ENCODE measurements around the gene ICA1L.
"Not testable (repeated sequence)": the region's sequence is repeated elsewhere in the genome, so short reads cannot be mapped to it uniquely, and the experiment has no call there.

The ICA1L gene

DNA sequence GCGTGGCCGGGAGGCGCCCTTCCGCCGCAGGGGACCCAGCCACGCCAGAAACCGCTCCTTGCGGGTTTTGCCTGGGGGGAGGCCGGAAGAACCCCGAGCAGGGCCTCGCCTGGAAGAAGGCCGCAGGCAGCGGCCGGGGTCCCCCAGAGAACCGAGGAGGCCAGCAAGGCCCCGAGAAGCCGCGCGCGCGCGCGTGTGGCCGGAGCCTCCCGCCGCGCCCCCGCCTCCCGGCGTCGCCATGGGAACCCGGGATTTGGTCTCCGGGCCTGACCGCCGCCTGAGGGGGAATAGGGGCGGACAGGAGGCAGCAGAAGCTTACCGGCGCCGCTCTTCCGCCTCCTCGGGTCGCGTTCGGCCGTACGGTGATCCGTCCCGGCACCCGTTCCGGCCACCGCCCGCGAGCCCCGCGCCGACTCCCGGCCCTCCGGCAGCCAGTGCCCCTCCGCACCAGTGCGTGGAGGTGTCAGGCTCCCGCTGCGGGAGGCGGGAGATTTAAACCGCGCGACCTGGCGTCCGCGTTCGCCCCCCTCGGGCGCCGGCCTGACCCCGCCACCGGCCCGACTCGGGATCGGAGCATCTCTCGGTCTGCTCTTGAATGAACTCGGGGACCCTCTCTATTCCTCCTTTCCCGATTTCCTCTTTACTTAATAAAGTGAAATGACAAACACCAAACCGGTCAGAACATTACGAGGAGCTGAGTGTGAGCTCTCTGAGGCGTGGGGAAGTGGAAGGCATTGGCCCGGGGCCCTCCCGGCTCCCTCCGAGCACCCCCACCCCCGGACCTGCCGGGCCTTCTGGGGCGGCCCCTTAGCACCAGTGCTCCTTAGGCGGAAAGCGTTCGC, at the start of gene ICA1L:
Gene ICA1L (minus strand): TSS at position 467 of the 842 bp plus-strand sequence. CDS start 42,757 bp downstream, outside the sequence.
- DNase-seq (ENCODE audit: low read depth) = peak; percentile 75

DNA sequence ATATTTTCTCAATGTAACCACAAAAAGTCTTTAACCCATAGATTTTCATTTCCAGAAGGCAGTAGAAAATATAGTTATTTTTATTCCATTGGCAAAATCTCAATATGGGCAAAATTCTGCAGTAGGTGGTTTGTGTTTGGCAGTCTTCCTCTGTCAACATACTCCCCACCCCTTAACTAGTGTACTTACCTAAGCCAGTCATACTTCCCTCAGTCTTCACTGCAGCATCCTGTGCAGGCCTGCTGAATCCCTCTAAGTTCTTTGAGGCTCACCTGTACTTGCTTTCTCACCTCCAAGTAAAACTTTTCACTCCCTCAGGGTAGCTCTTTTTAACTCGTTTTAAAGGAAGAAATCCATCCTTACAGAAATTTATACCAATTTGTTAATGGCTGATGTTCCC, 47.3 kb upstream of the ICA1L start:
- no peak for DNase-seq (ENCODE audit: low read depth)

DNA sequence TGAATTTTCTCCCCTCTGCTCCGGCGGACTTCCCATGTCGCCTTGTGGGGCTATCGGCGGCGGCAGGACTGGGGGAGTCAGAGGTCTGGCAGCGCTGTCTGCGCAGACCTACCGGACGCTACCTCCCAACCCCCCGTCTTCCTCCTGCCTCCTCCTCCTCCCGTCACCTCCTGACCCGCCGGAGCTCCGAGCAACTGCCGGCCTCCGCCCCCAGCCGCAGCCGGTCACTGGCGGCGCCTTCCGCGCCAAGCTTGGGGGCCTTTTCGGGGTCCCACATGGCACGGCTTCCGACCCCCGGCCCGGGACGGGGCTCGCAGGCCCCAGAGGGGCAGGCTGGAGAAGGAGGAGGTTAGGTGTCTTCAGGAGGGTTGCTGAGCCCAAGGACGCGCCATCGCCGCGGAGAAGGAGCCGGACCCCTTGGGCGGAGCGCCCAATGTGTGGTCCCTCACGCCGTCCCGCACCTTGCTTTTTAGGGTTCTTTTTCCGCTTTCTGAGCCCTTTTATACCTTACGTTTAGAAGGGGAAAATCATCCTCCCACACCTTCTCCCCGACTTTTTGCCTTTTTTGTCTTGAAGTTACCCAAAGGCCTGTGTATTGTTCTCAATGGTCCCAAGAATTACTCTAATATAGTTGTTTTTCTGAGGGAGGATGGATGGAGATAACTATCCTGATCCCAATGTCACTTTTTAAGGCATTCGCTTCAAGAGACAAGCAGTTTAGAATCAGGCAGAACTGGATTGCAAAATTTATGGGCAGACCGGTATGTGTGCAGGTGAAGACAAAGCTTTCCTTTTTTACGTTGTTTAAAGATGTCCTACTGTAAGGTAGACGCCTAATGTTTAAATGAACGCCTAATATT, 41.0 kb upstream of the ICA1L start:
- DNase-seq (ENCODE audit: low read depth) = not testable (repeated sequence)

DNA sequence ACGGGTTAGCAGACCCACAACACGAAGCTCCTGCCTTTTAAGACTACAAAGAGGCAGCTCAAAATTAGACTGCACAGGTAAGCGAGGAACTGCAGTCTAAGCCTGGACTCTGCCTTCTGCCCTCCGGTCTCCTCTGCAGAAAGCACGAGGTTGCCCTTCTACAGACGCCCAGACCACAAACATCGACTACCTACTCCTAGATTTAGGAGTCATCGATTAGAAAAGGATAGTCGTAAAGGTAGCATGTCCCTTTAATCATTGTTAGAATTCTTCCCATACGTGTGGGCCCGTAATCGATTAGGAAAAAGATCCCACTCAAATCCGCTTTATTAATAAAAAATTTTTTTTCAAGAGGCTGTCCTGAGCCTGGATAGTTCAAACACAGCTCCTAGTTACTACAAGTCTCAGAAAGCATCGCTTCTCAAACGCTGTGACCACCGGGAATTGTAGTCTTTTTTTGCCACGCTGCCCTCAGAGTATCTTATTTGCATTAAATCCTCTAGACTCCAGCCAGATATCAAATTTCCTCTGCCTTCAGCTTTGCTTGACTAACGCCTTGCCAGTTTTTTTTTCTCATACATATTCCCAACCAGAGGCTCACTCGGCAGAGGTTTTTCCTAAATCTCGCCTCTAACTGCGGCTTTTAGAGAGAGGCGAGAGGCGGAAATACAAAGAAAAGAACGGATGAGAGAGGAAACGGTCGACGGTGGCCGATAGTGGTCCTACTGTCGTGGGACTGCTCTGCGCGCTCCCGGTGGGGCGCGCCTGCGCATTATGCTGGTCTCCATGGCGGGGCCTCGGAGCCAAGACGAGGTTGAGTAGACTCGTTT, 40.2 kb upstream of the ICA1L start, which contains the start of the genes CARF and WDR12:
Gene CARF (plus strand): TSS at position 764 of the 830 bp plus-strand sequence. CDS start 29,628 bp downstream, outside the sequence.
Gene WDR12 (minus strand): TSS at position 162 of the 830 bp plus-strand sequence. CDS start 197 bp downstream, outside the sequence.
- peak; percentile 95 for DNase-seq (ENCODE audit: low read depth)

DNA sequence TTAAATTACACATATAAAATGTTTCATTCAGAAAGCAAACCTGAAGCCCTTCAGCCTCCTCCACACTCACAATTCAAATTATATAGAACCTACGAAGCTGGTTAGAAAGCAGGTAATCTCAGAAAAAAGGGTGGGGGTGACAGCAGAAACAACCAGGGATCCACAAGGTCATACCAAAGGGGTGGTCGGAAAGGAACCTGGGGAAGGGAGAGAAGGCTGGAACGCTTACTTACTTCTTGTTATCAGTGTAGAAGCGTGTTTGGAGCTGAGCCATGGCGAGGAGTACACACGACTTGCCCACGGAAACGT, 39.6 kb upstream of the ICA1L start:
- no peak for DNase-seq (ENCODE audit: low read depth)

DNA sequence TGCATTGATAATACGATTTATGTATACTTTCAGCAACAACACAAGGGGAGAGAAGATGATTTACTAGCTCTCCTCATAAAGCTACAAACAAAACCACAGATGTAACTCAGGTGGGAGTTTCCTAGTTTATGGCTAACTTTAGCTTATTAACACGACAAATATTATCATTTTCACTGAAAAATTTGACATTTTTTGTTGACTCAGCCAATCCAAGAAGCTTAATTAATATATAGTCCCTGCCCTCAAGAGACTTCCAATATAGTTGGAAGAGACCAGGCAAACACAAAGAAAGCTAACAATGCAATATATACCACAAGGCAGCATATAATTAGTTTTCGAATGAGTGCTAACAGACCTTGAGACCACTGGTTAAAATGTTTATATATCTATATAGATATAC, 39.1 kb upstream of the ICA1L start:
- DNase-seq (ENCODE audit: low read depth) = peak; percentile 3

DNA sequence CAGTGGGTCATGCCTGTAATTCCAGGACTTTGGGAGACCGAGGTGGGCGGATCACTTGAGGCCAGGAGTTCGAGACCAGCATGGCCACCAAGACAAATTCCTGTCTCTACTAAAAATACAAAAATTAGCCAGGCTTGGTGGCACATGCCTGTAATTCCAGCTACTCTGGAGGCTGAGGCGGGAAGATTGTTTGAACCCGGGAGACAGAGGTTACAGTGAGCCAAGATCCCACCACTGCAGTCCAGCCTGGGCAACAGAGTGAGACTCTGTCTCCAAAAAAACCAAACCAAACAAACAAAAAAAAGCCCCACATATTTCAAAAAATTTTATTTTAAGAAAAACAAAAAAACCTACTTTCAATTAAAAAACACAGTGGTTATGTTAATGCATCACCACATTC, 38.7 kb upstream of the ICA1L start:
- not testable (repeated sequence) for DNase-seq (ENCODE audit: low read depth)

DNA sequence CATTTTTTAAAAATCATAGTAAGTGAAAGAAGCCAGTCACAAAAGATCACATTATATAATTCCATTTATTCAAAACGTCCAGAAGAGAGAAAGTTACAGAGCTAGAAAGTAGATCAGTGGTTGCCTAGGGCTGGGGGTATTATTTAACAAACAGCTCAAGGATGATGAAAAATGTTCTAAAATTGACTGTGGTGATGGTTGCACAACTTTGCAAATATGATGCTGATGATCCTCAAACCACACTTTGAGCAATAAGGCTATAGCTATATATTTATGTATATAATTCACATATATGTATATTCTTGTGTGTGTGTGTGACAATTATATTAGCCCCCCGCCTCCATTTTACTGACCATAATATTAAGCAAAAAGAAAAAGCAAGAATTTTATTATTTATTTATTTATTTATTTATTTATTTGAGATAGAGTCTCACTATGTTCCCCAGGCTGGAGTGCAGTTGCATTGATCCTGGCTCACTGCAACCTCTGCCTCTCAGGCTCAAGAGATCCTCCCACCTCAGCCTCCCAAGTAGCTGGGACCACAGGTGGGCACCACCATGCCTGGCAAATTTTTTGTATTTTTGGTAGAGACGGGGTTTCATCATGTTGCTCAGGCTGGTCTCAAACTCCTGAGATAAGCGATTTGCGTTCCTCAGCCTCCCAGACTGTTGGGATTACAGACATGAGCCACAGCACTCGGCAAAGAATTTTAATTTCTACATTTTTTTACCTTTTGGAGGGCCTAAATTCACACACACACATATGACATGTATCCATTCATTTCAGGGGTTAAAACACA, 38.0 kb upstream of the ICA1L start:
- no peak for DNase-seq (ENCODE audit: low read depth)

DNA sequence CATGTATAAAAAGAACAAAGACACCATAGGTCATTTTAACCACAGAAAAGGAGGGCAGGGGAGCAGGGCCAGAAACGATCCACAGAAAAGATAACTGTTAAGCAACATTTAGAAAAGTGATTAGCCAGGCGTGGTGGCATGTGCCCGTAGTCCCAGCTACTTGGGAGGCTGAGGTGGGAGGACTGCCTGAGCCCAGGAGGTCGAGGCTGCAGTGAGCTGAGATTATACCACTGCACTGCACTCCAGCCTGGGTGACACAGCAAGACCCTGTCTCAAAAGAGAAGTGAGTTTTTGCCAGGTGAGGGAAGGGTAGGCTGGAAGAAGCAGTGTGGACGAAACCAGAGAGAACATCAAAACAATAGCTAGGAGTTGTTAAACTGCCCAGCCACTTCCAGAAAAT, 36.6 kb upstream of the ICA1L start:
- no peak for DNase-seq (ENCODE audit: low read depth)

DNA sequence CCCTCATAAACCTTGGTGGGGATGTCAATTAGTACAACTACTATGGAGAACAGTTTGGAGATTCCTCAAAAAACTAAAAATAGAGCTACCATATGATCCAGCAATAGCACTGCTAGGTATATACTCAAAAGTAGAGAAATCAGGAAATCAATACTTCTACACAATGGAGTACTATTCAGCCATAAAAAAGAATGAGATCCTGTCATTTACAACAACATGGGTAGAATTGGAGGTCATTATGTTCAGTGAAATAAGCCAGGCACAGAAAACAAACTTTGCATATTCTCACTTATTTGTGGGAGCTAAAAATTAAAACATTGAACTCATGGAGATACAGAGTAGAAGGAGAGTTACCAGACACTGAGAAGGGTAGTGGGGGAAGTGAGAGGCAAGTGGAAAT, 33.9 kb upstream of the ICA1L start:
- not testable (repeated sequence) for DNase-seq (ENCODE audit: low read depth)

DNA sequence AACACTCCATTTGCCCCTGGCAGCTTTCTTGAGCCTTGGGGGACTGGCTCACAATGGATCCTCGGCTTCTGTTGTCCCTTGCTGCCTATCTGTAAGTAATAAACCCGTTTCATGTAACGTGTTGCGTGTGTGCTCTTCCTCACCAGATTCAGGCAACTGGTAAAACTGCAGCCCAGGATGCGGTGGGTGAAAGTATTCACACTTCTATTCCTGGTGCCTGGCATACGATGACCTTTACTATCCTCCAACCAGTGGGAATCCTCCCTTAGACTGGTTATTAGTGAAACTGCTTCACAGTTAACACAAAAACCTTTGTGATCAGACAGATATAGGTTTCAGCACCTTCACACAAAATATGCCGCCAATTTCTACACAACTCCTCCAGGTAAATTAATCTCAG, 13.6 kb upstream of the ICA1L start:
- DNase-seq (ENCODE audit: low read depth) = no peak

DNA sequence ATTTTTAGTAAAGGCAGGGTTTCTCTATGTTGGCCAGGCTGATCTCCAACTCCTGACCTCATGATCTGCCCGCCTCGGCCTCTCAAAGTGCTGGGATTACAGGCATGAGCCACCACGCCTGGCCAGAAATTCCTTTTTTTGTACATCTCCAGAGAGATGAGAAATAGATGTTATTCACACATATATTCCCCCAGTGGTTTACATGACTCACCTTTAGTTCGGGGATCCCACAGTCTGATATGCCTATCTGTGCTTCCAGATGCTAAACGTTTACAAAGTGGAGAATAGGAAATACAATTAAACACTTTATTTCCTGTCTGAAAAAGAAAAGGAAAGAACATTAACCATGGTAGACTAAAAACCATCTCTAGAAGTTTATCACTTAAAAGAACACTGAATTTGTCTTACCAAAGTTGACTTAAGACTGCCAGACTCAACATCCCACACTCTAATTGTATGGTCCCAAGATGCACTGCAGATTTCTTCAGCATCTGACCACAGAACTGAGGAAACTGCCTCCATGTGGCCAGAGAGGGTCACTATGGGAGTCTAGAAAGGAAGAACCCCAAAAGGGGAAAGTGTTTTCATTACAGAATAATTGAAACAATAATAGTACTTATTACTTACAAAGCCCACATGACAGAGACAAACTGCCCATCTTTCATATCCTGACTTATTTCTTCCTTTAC, 12.6 kb upstream of the ICA1L start:
- peak; percentile 81 for DNase-seq (ENCODE audit: low read depth)

DNA sequence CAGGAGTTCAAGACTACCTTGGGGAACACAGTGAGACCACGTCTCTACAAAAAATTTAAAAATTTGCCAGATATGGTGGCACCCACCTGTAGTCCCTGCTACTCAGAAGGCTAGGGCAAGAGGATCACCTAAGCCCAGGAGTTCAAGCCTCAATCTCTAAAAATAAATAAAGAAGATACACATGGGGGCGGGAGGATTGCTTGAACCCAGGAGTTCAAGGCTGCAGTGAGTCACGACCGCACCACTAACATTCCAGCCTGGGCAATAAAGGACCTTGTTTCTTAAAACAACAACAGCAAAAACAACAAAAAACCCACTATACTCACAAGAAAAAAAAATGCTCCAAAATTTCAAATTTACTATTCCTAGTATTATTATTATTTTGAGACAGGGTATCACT, 10.0 kb upstream of the ICA1L start:
- DNase-seq (ENCODE audit: low read depth) = no peak

DNA sequence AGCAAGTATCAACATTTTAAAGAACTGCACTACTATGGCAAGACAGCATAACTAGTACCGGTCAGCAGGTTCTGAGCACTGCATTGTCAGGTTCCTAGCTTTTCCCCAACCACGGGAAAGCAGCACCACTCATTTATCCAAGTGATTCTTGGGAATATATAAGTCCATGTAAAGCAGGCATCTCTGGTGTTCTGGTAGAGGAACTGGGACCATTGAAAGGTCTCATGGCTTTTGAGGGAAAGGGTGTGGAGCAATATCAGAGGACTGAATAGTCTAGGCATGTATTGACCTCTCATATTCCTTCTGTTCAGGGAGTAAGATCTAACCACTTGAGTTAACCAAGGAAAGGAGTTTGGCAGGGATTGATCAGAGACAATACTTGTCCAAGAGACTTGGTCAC, 6.1 kb upstream of the ICA1L start:
- DNase-seq (ENCODE audit: low read depth) = no peak

DNA sequence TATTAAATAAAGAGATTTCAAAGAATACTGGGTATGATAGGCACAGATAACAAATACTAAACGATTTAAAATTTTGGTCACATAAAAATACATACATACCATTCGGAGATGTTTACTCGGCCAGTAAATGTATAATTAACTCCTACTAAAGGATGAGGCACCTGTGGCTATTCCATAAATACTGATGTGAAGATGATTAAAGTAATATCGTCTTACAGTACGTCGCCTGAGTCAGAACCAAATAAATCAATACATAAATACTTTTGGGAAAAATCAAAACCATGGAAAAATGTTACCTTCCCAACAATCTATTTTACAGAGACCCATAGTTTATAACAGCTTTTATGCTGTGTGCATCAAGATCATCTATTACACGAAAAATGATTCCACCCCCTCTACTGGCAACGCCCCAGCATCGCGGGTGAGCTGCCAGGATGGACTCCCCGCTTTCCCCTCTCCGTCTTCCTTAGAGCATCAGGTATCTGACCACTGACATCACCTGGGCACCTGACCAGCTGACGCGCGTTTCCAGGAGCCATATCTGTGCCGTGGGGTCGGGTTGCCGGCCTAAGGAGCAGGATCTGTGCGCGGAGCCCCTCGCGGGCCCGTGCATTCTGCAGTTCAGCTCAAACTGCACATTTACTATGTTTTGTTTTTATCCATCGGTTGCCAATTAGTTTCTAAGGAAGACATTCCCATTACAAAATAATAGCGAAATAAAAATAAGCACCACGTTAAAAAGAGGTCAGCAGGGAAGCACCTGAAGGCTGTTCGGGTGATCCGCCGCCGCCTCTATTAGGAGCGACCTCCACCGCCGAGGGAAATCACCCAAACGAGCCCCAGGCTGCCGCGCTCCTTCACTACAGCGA, 901 bp downstream of the ICA1L start:
- DNase-seq (ENCODE audit: low read depth) = peak; percentile 72

DNA sequence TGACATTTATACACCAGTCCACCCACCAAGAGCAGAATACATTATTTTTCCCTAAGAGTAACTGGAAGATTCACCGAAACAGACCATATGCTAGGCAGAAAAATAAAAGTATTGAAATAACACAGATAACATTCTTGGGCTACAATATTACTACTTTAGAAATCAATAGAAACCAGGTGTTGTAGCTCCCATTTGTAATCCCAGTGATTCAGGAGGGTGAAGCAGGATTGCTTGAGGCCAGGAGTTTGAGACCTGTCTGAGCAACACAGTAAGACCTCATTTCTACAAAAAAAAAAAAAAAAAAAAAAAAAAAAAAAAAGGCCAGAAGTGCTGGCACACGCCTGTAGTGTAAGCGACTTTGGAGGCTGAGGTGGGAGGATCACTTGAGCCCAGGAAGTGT, 9.6 kb downstream of the ICA1L start:
- no peak for DNase-seq (ENCODE audit: low read depth)

DNA sequence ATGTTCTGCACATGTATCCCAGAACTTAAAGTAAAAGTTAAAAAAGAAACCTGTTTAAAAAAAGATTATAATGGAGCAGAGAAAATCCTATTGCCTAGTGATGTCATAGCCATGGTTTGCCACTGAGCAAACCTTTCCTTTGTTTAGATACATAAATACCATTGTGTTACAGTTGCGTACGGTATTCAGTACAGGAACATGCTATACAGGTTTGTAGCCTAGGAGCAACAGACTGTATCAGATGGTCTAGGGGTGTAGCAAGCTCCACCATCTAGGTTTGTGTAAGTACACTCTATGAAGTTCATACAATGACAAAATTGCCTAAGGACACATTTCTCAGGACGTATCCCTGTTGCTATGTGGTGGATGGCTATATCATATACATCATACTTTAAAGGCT, 13.0 kb downstream of the ICA1L start:
- no peak for DNase-seq (ENCODE audit: low read depth)

DNA sequence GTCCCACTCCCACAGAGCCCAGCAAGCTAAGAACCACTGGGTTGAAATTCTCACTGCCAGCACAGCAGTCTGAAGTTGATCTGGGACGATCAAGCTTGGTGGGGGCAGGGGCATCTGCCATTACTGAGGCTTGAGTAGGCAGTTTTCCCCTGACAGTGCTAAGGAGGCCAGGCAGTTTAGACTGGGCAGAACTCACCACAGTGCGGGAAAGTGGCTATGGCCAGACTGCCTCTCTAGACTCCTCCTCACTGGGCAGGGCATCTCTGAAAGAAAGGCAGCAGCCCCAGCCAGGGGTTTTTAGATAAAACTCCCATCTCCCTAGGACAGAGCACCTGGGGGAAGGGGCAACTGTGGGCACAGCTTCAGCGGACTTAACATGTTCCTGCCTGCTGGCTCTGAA, 22.2 kb downstream of the ICA1L start:
- not testable (repeated sequence) for DNase-seq (ENCODE audit: low read depth)

DNA sequence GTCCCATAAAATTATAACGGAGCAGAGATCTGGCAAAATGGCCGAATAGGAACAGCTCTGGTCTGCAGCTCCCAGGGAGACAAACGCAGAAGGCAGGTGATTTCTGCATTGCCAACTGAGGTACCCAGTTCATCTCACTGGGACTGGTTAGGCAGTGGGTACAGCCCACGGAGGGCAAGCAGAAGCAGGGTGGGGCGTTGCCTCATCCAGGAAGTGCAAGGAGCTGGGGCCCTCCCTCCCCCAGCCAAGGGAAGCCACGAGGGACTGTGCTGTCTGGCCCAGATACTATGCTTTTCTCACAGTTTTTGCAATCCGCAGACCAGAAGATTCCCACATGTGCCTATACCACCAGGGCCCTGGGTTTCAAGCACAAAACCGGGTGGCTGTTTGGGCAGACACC, 22.8 kb downstream of the ICA1L start:
- DNase-seq (ENCODE audit: low read depth) = no peak

Measured in ELR (cell line).